HEK293 (cell line): Measurements from ENCODE around the gene HSD17B8.

ENCODE experiments used
- CTCF ChIA-PET: fragments of 350-600 bp; formaldehyde crosslinking; extraction: SDS; loops from one replicate; lab custom pipeline; 2021; ENCODE audit warnings: antibody characterized with exemption; lab: Yijun Ruan, JAX
- POLR2A ChIA-PET: fragments of 300-600 bp; formaldehyde crosslinking; extraction: SDS; loops from one replicate; lab custom pipeline; 2020; ENCODE audit warnings: antibody characterized with exemption, inconsistent platforms; lab: Yijun Ruan, JAX
- H3K27ac ChIP-seq: fragments of 200-500 bp; sonication (Bioruptor generic); 2 replicates; pipeline ENCODE4 v1.5.1; 2014; ENCODE audit warnings: low read depth, low read length, control low read depth, inconsistent platforms; ENCODE audit errors: extremely low read depth
- H3K36me3 ChIP-seq, 2 experiments: fragments of 200-500 bp in 1 of 2; sonication (Bioruptor generic) in 1 of 2; 1 replicate in 1 of 2; 2 replicates in 1 of 2; pipeline ENCODE4 v1.5.1; 2014 to 2017; ENCODE audit warnings: inconsistent platforms in 2 of 2, low read length in 2 of 2; ENCODE audit not compliant: control insufficient read depth in 2 of 2, insufficient read depth in 1 of 2
- H3K4me1 ChIP-seq: fragments of 200-500 bp; sonication (Bioruptor generic); 2 replicates; pipeline ENCODE4 v1.5.1; 2014; ENCODE audit warnings: mild to moderate bottlenecking, low read length, inconsistent platforms; ENCODE audit not compliant: control insufficient read depth, insufficient read depth
- H3K4me3 ChIP-seq: 2 replicates; pipeline ENCODE4 v1.5.1; 2011; ENCODE audit warnings: low read depth, mild to moderate bottlenecking, control low read depth, low read length, moderate library complexity
- H3K9me3 ChIP-seq: fragments of 200-500 bp; sonication (Bioruptor generic); 2 replicates; pipeline ENCODE4 v1.5.1; 2014; ENCODE audit warnings: low read depth, low read length, inconsistent platforms; ENCODE audit not compliant: control insufficient read depth, insufficient read depth
- BCL6B ChIP-seq: fragments of 450-650 bp; formaldehyde crosslinking; IDR thresholded peaks from 2 replicates; pipeline ENCODE4 v1.5.1; 2017; ENCODE audit warnings: missing biosample characterization, missing genetic modification characterization
- GLIS1 ChIP-seq: fragments of 450-650 bp; formaldehyde crosslinking; IDR thresholded peaks from 2 replicates; pipeline ENCODE4 v1.5.1; 2016; ENCODE audit warnings: missing biosample characterization, missing genetic modification characterization
- IKZF3 ChIP-seq: fragments of 450-650 bp; IDR thresholded peaks from 2 replicates; pipeline ENCODE4 v1.5.0; 2018; ENCODE audit warnings: missing biosample characterization, mild to moderate bottlenecking, missing genetic modification characterization, moderate library complexity
- KLF8 ChIP-seq: fragments of 450-650 bp; formaldehyde crosslinking; IDR thresholded peaks from 2 replicates; pipeline ENCODE4 v1.5.1; 2016; ENCODE audit warnings: missing biosample characterization, missing genetic modification characterization
- PRDM10 ChIP-seq: fragments of 450-650 bp; formaldehyde crosslinking; IDR thresholded peaks from 2 replicates; pipeline ENCODE4 v1.5.1; 2016; ENCODE audit warnings: missing biosample characterization, missing genetic modification characterization
- SALL2 ChIP-seq: fragments of 450-650 bp; formaldehyde crosslinking; IDR thresholded peaks from 2 replicates; pipeline ENCODE4 v1.5.0; 2017; ENCODE audit warnings: missing biosample characterization, mild to moderate bottlenecking, missing genetic modification characterization, borderline replicate concordance
- ZBTB20 ChIP-seq: fragments of 450-650 bp; formaldehyde crosslinking; IDR thresholded peaks from 2 replicates; pipeline ENCODE4 v1.5.1; 2016; ENCODE audit warnings: missing biosample characterization, missing genetic modification characterization
- ZEB2 ChIP-seq: fragments of 450-650 bp; formaldehyde crosslinking; IDR thresholded peaks from 2 replicates; pipeline ENCODE4 v1.5.1; 2016; ENCODE audit warnings: missing biosample characterization, missing genetic modification characterization
- ZFP3 ChIP-seq: fragments of 450-650 bp; formaldehyde crosslinking; IDR thresholded peaks from 2 replicates; pipeline ENCODE4 v1.5.1; 2016; ENCODE audit warnings: low read depth, missing biosample characterization, missing genetic modification characterization
- ZNF121 ChIP-seq: fragments of 450-650 bp; formaldehyde crosslinking; IDR thresholded peaks from 2 replicates; pipeline ENCODE4 v1.5.1; 2016; ENCODE audit warnings: missing biosample characterization, missing genetic modification characterization
- ZNF146 ChIP-seq: fragments of 450-650 bp; formaldehyde crosslinking; IDR thresholded peaks from 2 replicates; pipeline ENCODE4 v1.5.1; 2016; ENCODE audit warnings: missing biosample characterization, missing genetic modification characterization
- ZNF2 ChIP-seq: fragments of 450-650 bp; formaldehyde crosslinking; IDR thresholded peaks from 2 replicates; pipeline ENCODE4 v1.5.1; 2016; ENCODE audit warnings: missing biosample characterization, missing genetic modification characterization
- ZNF350 ChIP-seq: fragments of 450-650 bp; formaldehyde crosslinking; IDR thresholded peaks from 2 replicates; pipeline ENCODE4 v1.5.0; 2017; ENCODE audit warnings: missing biosample characterization, mild to moderate bottlenecking, missing genetic modification characterization
- ZNF366 ChIP-seq: fragments of 450-650 bp; formaldehyde crosslinking; conservative IDR thresholded peaks from 2 replicates; pipeline ENCODE4 v1.5.1; 2016; ENCODE audit warnings: missing biosample characterization, missing genetic modification characterization
- ZNF391 ChIP-seq: fragments of 450-650 bp; formaldehyde crosslinking; IDR thresholded peaks from 2 replicates; pipeline ENCODE4 v1.5.1; 2016; ENCODE audit warnings: low read depth, missing biosample characterization, missing genetic modification characterization, borderline replicate concordance
- ZNF404 ChIP-seq: fragments of 450-650 bp; formaldehyde crosslinking; IDR thresholded peaks from 2 replicates; pipeline ENCODE4 v1.5.1; 2017; ENCODE audit warnings: missing biosample characterization, missing genetic modification characterization
- ZNF529 ChIP-seq: fragments of 450-650 bp; formaldehyde crosslinking; IDR thresholded peaks from 2 replicates; pipeline ENCODE4 v1.5.1; 2017; ENCODE audit warnings: missing genetic modification characterization, missing biosample characterization; ENCODE audit not compliant: insufficient replicate concordance
- ZNF701 ChIP-seq: fragments of 450-650 bp; formaldehyde crosslinking; IDR thresholded peaks from 2 replicates; pipeline ENCODE4 v1.5.1; 2016; ENCODE audit warnings: missing biosample characterization, missing genetic modification characterization
- ZNF76 ChIP-seq: fragments of 450-650 bp; formaldehyde crosslinking; IDR thresholded peaks from 2 replicates; pipeline ENCODE4; 2016; ENCODE audit warnings: low read depth, missing biosample characterization, missing genetic modification characterization, borderline replicate concordance
- ZNF777 ChIP-seq: fragments of 450-650 bp; formaldehyde crosslinking; IDR thresholded peaks from 2 replicates; pipeline ENCODE4 v1.5.1; 2017; ENCODE audit warnings: missing biosample characterization, missing genetic modification characterization, borderline replicate concordance
- ZNF791 ChIP-seq: fragments of 450-650 bp; formaldehyde crosslinking; IDR thresholded peaks from 2 replicates; pipeline ENCODE4 v1.5.1; 2016; ENCODE audit warnings: missing biosample characterization, missing genetic modification characterization
- TF ChIP-seq, protein P1 (sequence below): fragments of 450-650 bp; formaldehyde crosslinking; IDR thresholded peaks from 2 replicates; pipeline ENCODE4 v1.5.1; 2016; ENCODE audit warnings: missing biosample characterization, missing genetic modification characterization
- TF ChIP-seq, protein P2 (sequence below): fragments of 450-650 bp; formaldehyde crosslinking; IDR thresholded peaks from 2 replicates; pipeline ENCODE4 v1.5.1; 2016; ENCODE audit warnings: missing biosample characterization, missing genetic modification characterization, borderline replicate concordance

HSD17B8 gene

DNA sequence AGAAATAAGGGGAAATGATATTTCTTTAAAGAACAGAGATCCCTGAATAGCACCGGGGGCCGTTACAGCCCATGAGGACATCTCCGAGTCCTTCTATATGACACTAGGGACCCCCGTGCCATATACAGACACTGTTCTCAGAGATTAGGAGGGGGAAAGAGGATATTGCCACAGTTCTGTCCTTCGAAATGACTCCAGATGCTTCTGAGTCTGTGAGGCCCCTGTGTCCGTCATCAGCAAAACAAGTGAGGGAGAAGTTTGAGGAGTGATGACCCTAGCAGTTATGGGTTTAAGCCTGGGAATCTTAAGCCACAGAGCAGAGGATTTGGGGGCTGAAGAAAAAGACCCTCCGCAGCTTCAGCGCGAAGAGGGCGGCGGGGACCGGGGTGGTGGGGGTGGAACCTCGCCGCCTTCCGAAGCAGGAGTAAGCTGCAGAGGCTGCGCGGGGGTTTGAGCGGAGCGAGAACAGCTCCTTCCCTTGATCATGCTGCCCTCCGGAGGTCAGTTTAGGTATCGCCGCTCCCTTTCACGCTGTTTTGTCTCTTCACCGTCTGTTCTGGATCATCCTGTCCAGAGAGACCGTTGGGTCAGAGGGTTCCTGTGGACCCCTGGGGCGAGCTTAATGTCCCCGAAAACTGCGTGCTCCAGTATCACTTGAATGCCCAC, 43.7 kb downstream of the HSD17B8 start (continued):
- TF ChIP-seq, protein P1, sequence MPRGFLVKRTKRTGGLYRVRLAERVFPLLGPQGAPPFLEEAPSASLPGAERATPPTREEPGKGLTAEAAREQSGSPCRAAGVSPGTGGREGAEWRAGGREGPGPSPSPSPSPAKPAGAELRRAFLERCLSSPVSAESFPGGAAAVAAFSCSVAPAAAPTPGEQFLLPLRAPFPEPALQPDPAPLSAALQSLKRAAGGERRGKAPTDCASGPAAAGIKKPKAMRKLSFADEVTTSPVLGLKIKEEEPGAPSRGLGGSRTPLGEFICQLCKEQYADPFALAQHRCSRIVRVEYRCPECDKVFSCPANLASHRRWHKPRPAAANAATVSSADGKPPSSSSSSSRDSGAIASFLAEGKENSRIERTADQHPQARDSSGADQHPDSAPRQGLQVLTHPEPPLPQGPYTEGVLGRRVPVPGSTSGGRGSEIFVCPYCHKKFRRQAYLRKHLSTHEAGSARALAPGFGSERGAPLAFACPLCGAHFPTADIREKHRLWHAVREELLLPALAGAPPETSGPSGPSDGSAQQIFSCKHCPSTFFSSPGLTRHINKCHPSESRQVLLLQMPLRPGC (tag by site-specific recombination): peak; percentile 18; the same call in 1 of the 2 replicates
- TF ChIP-seq IKZF3 (tag by site-specific recombination) (no peak), PRDM10 (tag by site-specific recombination) (peak; percentile 34; the same call in 1 of the 2 replicates)
- TF ChIP-seq, all 188 proteins: peak for 23

DNA sequence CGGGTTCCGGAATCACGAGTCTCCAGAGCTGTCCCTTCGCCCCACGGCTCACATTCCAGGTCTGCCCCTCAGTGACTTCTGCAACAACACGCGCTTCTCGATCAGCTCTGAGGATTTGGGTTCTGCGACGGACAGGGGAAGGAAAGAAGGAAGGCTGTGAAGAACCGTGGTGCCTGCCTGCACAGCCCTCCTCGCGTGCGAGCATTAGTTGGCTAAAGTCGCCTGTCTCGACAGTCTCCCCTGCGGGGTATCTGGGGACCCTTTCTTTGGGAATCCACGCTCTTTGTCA, 44.1 kb downstream of the HSD17B8 start:
- CTCF ChIA-PET: interaction anchor here (0.6 to 6.1 kb wide), 56 partner anchors 9 to 801 kb away, joined by 3 to 76 read pairs (median 6); partner anchors contain the start of genes HSD17B8 and RING1
- Histone ChIP-seq H3K4me3 (peak overlapping the region; percentile 34), H3K4me1 (peaks cover 12% of the 10 kb centered on the region), H3K36me3 (peaks cover 14 to 20% of the 10 kb centered on the region in 2 experiments; a peak in 2 of 3 replicates), H3K9me3 (no peaks in the 10 kb centered on the region), H3K27ac (peak overlapping the region; percentile 88)
- POLR2A ChIA-PET: interaction anchor here (0.6 to 4.8 kb wide), 19 partner anchors 12 to 277 kb away, joined by 3 to 65 read pairs (median 10); partner anchors contain the start of genes B3GALT4, HSD17B8, PFDN6 and RGL2
- TF ChIP-seq ZNF350 (tag by site-specific recombination) (no peak), ZNF121 (tag by site-specific recombination) (no peak), ZBTB20 (tag by site-specific recombination) (no peak), ZNF404 (tag by site-specific recombination) (no peak), ZNF391 (tag by site-specific recombination) (no peak), ZNF2 (tag by site-specific recombination) (peak; percentile 56; the same call in 1 of the 2 replicates), ZNF366 (peak; percentile 56; the same call in 1 of the 2 replicates), BCL6B (tag by site-specific recombination) (no peak), ZNF701 (tag by site-specific recombination) (no peak), GLIS1 (tag by site-specific recombination) (no peak), KLF8 (tag by site-specific recombination) (0 out of 2 replicates have a peak, but pooled peaks have one; percentile 3), ZNF76 (tag by site-specific recombination) (no peak), ZNF146 (no peak), ZNF791 (tag by site-specific recombination) (no peak), ZEB2 (peak; percentile 7; the same call in 1 of the 2 replicates), ZNF529 (tag by site-specific recombination) (no peak), ZFP3 (tag by site-specific recombination) (no peak), SALL2 (tag by site-specific recombination) (no peak), ZNF777 (tag by site-specific recombination) (0 out of 2 replicates have a peak, but pooled peaks have one; percentile 37)
- TF ChIP-seq, protein P2, sequence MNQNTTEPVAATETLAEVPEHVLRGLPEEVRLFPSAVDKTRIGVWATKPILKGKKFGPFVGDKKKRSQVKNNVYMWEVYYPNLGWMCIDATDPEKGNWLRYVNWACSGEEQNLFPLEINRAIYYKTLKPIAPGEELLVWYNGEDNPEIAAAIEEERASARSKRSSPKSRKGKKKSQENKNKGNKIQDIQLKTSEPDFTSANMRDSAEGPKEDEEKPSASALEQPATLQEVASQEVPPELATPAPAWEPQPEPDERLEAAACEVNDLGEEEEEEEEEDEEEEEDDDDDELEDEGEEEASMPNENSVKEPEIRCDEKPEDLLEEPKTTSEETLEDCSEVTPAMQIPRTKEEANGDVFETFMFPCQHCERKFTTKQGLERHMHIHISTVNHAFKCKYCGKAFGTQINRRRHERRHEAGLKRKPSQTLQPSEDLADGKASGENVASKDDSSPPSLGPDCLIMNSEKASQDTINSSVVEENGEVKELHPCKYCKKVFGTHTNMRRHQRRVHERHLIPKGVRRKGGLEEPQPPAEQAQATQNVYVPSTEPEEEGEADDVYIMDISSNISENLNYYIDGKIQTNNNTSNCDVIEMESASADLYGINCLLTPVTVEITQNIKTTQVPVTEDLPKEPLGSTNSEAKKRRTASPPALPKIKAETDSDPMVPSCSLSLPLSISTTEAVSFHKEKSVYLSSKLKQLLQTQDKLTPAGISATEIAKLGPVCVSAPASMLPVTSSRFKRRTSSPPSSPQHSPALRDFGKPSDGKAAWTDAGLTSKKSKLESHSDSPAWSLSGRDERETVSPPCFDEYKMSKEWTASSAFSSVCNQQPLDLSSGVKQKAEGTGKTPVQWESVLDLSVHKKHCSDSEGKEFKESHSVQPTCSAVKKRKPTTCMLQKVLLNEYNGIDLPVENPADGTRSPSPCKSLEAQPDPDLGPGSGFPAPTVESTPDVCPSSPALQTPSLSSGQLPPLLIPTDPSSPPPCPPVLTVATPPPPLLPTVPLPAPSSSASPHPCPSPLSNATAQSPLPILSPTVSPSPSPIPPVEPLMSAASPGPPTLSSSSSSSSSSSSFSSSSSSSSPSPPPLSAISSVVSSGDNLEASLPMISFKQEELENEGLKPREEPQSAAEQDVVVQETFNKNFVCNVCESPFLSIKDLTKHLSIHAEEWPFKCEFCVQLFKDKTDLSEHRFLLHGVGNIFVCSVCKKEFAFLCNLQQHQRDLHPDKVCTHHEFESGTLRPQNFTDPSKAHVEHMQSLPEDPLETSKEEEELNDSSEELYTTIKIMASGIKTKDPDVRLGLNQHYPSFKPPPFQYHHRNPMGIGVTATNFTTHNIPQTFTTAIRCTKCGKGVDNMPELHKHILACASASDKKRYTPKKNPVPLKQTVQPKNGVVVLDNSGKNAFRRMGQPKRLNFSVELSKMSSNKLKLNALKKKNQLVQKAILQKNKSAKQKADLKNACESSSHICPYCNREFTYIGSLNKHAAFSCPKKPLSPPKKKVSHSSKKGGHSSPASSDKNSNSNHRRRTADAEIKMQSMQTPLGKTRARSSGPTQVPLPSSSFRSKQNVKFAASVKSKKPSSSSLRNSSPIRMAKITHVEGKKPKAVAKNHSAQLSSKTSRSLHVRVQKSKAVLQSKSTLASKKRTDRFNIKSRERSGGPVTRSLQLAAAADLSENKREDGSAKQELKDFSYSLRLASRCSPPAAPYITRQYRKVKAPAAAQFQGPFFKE (tag by site-specific recombination): no peak
